Fibroblast of skin of right biceps (primary cell): ENCODE data around the gene UGT1A6.

Experiments
- DNase-seq: peaks from one replicate; pipeline ENCODE4 v3.0.0-alpha.2; 2013

Gene UGT1A6

DNA sequence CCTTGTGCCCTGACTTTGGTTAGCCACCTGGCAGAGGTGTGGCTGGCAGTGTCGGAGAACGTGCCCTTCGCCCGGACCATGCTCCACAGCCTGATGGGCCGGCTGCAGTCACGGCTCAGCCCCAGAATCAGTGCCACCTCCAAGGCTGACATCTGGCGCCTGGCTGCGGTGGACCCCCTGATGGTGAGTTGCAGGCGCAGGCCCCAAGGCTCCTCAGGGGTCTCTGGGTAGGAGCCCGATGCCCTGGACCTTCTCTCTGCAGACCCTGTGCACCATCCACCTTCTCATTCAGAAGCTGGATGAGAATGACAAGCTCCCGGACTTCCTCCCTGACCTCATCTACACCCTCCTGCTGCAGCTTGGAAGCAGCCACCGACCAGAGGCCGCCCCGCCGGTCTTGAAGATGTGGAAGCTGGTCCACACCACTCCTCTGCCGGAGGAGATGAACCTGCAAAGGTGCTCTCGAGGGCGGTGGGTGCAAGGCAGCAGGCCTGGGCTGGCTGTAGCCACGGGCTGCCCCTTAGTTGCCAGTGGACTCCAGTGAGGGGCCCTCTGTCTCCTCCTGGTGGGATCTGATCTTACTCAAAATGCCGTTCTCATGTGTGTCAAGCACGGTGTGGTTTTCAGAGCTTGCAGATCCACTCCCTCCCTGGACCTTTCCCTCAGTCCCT is 129.5 kb downstream of the UGT1A6 start:
- DNase-seq = no peak
